HepG2 (cell line): ENCODE results near the gene SMAP2. TPM values are rescaled to one million over a fixed set of nuclear protein-coding genes. Genes with fewer than 3 reads are reported as not detected.

Source experiments
- ADNP ChIP-seq: sonication (generic); formaldehyde crosslinking; IDR thresholded peaks from 2 replicates; pipeline ENCODE4 v1.4.0; 2020; ENCODE audit warnings: missing genetic modification reagents
- ATF4 ChIP-seq, 2 experiments: fragments of 450-650 bp in 1 of 2; sonication (generic) in 1 of 2; formaldehyde crosslinking; IDR thresholded peaks; 2 replicates each; pipeline versions ENCODE4 v1.5.0 to v1.8.0; 2020 to 2022; ENCODE audit warnings: mild to moderate bottlenecking in 1 of 2, missing genetic modification reagents in 1 of 2
- CC2D1A ChIP-seq: sonication (generic); formaldehyde crosslinking; IDR thresholded peaks from 2 replicates; pipeline ENCODE4 v1.8.1; 2023; ENCODE audit warnings: mild to moderate bottlenecking, missing genetic modification reagents
- CREM ChIP-seq, 2 experiments: sonication (generic) in 1 of 2; formaldehyde crosslinking in 1 of 2; IDR thresholded peaks; 2 replicates each; pipeline versions ENCODE4 v1.4.0 to v1.6.1; 2016 to 2020; ENCODE audit warnings: antibody characterized with exemption in 1 of 2, mild to moderate bottlenecking in 1 of 2, missing genetic modification reagents in 1 of 2
- HMG20B ChIP-seq: conservative IDR thresholded peaks from 2 replicates; pipeline ENCODE4 v1.6.1; 2016; ENCODE audit warnings: missing genetic modification reagents, missing compliant biosample characterization
- MYC ChIP-seq: sonication (generic); formaldehyde crosslinking; IDR thresholded peaks from 2 replicates; pipeline ENCODE4 v1.9.0; 2021; ENCODE audit warnings: missing genetic modification reagents, borderline replicate concordance
- NFATC3 ChIP-seq: sonication (generic); formaldehyde crosslinking; IDR thresholded peaks from 2 replicates; pipeline ENCODE4 v1.5.1; 2020; ENCODE audit warnings: mild to moderate bottlenecking, missing genetic modification reagents
- NR2F1 ChIP-seq, 2 experiments: fragments of 450-650 bp in 1 of 2; formaldehyde crosslinking in 1 of 2; IDR thresholded peaks; 2 replicates each; pipeline versions ENCODE4 v1.5.0 to v1.6.1; 2016 to 2020; ENCODE audit warnings: mild to moderate bottlenecking in 1 of 2, missing compliant biosample characterization in 1 of 2, missing genetic modification reagents in 1 of 2, moderate library complexity in 1 of 2
- SKIL ChIP-seq: sonication (generic); formaldehyde crosslinking; IDR thresholded peaks from 2 replicates; pipeline ENCODE4 v1.8.0; 2022; ENCODE audit warnings: missing genetic modification reagents, mild to moderate bottlenecking, moderate library complexity, borderline replicate concordance
- SMAD3 ChIP-seq: sonication (generic); formaldehyde crosslinking; IDR thresholded peaks from 2 replicates; pipeline ENCODE4 v1.4.0; 2020; ENCODE audit warnings: missing genetic modification reagents
- SP140L ChIP-seq: sonication (generic); formaldehyde crosslinking; IDR thresholded peaks from 2 replicates; pipeline ENCODE4 v1.4.0; 2020; ENCODE audit warnings: missing genetic modification reagents, borderline replicate concordance
- TAF1 ChIP-seq: sonication (generic); formaldehyde crosslinking; IDR thresholded peaks from 2 replicates; pipeline ENCODE4 v1.4.0; 2020; ENCODE audit warnings: missing genetic modification reagents
- U2AF2 ChIP-seq: fragments of 200-400 bp; formaldehyde crosslinking; IDR thresholded peaks from 2 replicates; pipeline ENCODE4 v1.6.1; 2017; ENCODE audit warnings: low read depth, mild to moderate bottlenecking, low read length
- ZGPAT ChIP-seq: IDR thresholded peaks from 2 replicates; pipeline ENCODE4 v1.6.1; 2016; ENCODE audit warnings: mild to moderate bottlenecking
- ZNF296 ChIP-seq: sonication (generic); formaldehyde crosslinking; conservative IDR thresholded peaks from 2 replicates; pipeline ENCODE4 v1.5.0; 2020; ENCODE audit warnings: mild to moderate bottlenecking, missing genetic modification reagents
- ZNF367 ChIP-seq: sonication (generic); formaldehyde crosslinking; IDR thresholded peaks from 2 replicates; pipeline ENCODE4 v1.4.0; 2020; ENCODE audit warnings: missing genetic modification reagents, borderline replicate concordance
- ZNF44 ChIP-seq: sonication (generic); formaldehyde crosslinking; IDR thresholded peaks from 2 replicates; pipeline ENCODE4 v1.5.1; 2020; ENCODE audit warnings: mild to moderate bottlenecking, missing genetic modification reagents
- ZNF574 ChIP-seq: sonication (generic); formaldehyde crosslinking; IDR thresholded peaks from 2 replicates; pipeline ENCODE4 v1.4.0; 2020; ENCODE audit warnings: missing genetic modification reagents
- ZNF776 ChIP-seq: sonication (generic); formaldehyde crosslinking; IDR thresholded peaks from 2 replicates; pipeline ENCODE4 v1.4.0; 2020; ENCODE audit warnings: mild to moderate bottlenecking, missing genetic modification reagents
- ZSCAN20 ChIP-seq: sonication (generic); formaldehyde crosslinking; IDR thresholded peaks from 2 replicates; pipeline ENCODE4 v1.4.0; 2020; ENCODE audit warnings: missing genetic modification reagents, mild to moderate bottlenecking, borderline replicate concordance
- polyA plus RNA-seq, 8 experiments: library from polyadenylated mRNA; depleted of rRNA in 3 of 8; stranded (reverse) in 7 of 8; unstranded in 1 of 8; fragments of >200 nt; fragmentation: Illumina TruSeq in 4 of 8; extraction: Trizol in 4 of 8; gene quantifications; 2 replicates each; pipeline versions ENCODE4 v1.2.1 to v1.2.3, GENCODE V29; 2011 to 2016; ENCODE audit warnings: low read depth in 4 of 8, missing spikeins in 1 of 8, mixed read lengths in 1 of 8; ENCODE audit not compliant: insufficient read depth in 1 of 8
- total RNA-seq, 5 experiments: library from RNA; depleted of rRNA; stranded (reverse); fragments of >200 nt; fragmentation: Illumina TruSeq; extraction: Trizol; gene quantifications; 2 replicates each; pipeline ENCODE4 v1.2.3, GENCODE V29; 2016; ENCODE audit warnings: low read depth in 1 of 5
- TF ChIP-seq, protein P1 (sequence below): IDR thresholded peaks from 2 replicates; pipeline ENCODE4 v1.6.1; 2016; ENCODE audit warnings: missing compliant biosample characterization, missing genetic modification reagents, borderline replicate concordance

Gene SMAP2
- total and polyA plus RNA-seq, 2 of the 13 experiments (the other 11 are each of a cell fraction or from before 2014, with no cell fraction given) = 19.0 to 22.3 TPM

GRCh38 chr1:40450495-40451237, 77.1 kb downstream of the SMAP2 start (continued):
- TF ChIP-seq ZNF574 (CRISPR knock-in tag) (peak; percentile 29; the same call in 1 of the 2 replicates), U2AF2 (no peak), ZNF367 (no peak), SMAD3 (CRISPR knock-in tag) (0 out of 2 replicates have a peak, but pooled peaks have one; percentile 16), CC2D1A (CRISPR knock-in tag) (no peak), TAF1 (CRISPR knock-in tag) (peak; percentile 39; the same call in 1 of the 2 replicates), ZSCAN20 (CRISPR knock-in tag) (no peak), ZNF44 (CRISPR knock-in tag) (no peak), MYC (CRISPR knock-in tag) (peak; percentile 47; the same call in 1 of the 2 replicates), NFATC3 (CRISPR knock-in tag) (no peak), ATF4 (CRISPR knock-in tag; IDR thresholded peaks at IDR 0.05) (peak; percentile 55 to 98; a peak in 3 of 4 replicates), HMG20B (CRISPR knock-in tag) (no peak), ZGPAT (CRISPR knock-in tag) (no peak), SP140L (CRISPR knock-in tag) (no peak), ADNP (CRISPR knock-in tag) (no peak), ZNF296 (no peak), SKIL (CRISPR knock-in tag) (no peak), CREM (IDR thresholded peaks at IDR 0.05) (0 out of 2 replicates have a peak, but pooled peaks have one; percentile 2), CREM (CRISPR knock-in tag; IDR thresholded peaks at IDR 0.05) (no peak), ZNF776 (no peak), NR2F1 (CRISPR knock-in tag; IDR thresholded peaks at IDR 0.05) (no peak)
- TF ChIP-seq, protein P1, sequence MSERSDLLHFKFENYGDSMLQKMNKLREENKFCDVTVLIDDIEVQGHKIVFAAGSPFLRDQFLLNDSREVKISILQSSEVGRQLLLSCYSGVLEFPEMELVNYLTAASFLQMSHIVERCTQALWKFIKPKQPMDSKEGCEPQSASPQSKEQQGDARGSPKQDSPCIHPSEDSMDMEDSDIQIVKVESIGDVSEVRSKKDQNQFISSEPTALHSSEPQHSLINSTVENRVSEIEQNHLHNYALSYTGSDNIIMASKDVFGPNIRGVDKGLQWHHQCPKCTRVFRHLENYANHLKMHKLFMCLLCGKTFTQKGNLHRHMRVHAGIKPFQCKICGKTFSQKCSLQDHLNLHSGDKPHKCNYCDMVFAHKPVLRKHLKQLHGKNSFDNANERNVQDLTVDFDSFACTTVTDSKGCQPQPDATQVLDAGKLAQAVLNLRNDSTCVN (CRISPR knock-in tag) = no peak
